ENCODE measurements around the gene GCLC.
"Not testable (repeated sequence)": the region's sequence is repeated elsewhere in the genome, so short reads cannot be mapped to it uniquely, and the experiment has no call there.

GCLC gene

DNA sequence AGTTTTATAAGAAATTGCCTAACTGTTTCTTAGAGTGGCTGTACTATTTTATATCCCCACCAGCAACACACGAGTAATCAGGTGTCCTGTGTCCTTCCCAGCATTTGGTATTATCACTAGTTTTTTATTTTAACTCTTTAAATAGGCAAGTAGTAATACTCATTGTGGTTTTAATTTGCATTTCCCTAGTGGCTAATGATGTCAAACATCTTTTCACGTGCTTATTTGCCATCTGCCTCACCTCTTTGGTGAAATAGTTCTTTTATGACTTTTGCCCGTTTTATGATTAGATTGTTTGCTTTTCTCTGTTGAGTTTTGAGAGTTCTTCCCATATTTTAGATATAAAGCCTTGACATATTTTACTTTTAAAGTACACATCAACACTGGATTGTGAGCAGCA is 57.8 kb downstream of the GCLC start:
- no peak for DNase-seq

DNA sequence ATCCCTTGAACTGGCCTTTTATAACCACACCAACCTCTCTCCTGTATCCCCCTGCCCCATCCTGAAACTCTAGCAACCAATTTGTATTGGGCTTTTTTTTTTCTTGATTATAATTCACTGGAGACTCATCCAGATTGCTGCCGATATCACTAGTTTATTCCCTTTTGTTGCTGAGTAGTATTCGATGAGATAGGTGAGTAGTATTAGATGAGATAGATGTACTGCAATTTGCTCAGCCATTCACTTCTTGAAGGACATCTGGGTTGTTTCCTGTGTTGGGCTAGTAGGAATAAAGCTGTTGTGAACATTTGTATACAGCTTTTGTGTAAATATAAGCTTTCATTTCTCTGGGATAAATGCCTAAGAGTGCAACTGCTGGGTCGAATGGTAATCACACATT is 58.2 kb downstream of the GCLC start:
- DNase-seq: no peak

DNA sequence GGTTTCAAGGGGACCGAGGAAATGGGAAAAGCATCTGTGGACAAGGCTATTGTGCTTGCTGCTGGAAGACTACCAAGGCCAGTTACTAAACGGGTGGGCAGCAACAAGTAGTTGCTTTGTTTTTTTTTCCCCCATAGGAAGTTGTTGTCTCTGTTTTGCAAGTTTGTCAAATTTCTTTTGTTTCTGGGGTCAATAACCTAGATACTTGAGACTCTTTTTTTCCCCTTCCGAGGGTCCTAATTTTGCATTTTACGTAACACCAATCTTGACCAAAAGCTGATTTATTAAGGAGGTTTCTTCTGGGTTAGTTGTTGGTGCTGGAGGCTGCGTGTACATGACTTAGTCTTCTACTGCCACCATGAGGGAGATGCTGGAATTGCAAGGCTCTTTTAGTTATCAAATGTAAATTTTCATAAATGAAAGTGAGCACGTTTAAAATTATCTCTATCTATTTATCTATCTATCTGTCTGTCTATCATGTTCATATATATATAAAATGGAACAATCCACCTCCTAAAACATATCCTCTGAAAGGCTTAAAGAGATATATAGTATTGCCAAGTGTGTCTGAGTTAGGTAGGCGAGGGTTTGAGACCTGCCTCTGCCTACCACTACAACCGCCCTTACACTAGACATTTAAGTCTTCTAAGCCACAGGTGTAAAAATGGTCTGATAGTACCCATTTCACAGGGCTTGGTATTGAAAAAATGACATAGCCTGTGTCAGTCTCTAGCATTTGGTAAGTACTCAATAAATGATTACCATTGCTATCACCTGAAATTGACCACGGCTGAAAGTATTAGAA is 60.2 kb downstream of the GCLC start:
- DNase-seq: peak; percentile 56

DNA sequence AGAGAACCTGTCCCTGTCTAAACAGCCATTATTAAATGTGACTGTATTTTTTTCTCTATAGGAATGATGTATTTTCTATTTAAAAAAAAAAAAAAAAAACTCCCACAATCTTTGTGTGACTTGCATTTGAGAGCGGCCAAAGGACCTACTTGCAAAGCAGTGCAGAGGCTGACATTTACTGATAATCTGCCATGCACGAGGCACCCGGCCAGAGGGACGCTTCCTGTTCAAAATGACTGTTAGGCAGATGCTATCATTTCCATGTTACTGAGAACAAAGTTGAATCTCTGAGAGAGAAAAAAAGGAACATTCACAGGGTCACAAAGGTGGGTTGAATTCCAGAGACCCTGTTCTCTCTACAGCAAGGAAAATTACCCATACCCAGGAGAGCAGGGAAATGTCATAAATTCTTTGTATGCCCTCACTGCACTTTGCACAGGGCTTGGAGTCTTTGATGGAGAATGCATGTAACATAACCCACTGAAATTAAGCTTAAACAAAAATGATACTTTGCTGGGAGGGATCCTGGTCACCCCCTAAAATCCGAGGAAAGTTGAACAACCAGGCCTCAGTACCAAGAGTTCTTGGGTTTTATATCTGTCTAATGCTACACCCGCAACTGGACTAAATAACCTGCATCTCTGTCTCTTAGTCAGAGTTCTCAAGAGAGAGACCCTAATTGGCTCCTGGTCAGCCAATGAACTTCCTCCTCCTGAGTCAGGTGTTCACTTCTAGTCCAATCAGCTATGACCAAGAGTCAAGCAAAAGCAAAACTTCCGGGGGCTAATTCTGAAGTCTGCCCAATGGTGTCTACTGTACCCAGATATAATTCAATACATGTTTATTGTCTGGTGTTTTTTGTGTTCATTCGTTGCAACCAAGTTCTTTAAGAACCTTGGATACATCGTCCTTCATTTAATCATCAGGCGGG is 61.2 kb downstream of the GCLC start:
- DNase-seq: no peak

DNA sequence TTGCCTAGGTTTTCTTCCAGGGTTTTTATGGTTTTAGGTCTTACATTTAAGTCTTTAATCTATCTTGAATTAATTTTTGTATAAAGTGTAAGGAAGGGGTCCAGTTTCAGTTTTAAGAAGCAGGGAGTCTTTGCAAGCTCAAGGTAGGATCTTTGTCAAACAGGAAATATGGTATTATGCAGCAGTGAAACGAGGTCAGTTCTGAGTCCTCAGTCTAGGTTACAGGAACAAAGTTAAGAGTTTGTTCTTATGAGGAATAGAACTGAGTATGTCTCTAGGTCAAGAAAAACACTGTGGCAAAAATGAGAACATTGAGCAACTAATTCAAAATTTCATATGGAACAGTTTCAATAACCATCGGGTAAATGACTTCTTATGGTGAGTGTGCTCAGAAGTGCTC is 63.6 kb downstream of the GCLC start:
- DNase-seq: no peak

DNA sequence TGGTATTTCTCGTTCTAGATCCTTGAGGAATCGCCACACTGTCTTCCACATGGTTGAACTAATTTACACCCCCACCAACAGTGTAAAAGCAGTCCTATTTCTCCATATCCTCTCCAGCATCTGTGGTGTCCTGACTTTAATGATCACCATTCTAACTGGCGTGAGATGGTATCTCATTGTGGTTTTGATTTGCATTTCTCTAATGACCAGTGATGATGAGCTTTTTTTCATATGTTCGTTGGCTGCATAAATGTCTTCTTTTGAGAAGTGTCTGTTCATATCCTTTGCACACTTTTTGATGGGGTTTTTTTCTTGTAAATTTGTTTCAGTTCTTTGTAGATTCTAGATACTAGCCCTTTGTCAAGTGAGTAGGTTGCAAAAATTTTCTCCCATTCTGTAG is 64.1 kb downstream of the GCLC start:
- not testable (repeated sequence) for DNase-seq

DNA sequence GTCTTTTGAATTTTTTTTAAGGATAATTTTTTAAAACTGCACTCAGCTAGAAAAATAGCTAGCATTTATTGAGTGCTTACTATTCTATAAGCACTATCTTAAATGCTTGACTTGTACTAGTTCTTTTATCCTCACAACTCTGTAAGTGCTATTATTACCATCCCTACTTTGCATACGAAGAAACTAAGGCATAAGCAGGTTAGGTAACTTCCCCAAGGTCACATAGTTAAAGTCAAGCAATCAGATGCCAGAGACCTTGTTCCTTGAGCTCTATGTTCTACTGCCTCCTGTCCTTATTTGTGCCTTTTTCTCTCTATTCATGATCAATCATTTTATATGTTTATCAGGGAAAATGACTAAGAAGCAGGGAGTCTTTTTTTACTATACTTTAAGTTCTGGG is 65.0 kb downstream of the GCLC start:
- DNase-seq: no peak

DNA sequence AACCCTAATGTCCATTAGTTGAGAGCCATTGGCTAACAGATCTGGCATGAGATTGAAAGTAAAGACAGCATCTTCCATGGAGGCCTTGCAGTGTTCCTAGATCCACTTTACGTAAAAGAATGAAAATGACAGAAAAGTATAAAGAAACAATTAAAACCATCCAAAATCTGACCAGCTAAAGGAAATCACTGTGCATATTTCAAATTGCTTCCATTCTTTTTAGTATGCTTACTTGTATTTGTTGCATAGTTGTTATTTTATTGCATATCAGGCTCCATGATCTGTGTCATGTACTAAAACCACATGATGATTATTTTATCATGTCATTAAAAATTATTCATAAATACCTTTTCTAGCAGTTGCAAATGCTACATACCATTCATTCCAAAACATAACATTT is 67.9 kb downstream of the GCLC start:
- peak; percentile 52 for DNase-seq

DNA sequence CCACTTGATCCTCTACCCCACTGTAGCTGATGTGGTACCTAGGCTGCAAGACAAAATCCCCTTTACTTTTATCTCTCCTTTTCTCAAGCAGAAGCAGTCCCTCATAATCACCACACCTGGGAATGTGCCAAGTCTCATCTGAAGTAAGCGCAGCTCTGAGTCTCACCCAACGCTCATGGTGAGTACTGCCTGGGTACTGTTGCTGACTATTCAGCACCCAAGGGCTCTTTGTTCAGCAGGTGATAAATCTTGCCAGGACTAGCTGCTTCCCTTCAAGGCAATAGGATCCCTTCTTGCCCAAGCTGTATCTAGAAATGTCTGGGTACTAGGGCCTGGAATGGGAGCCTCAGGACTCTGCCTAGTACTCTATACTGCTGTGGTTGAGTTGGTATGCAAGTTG is 70.9 kb downstream of the GCLC start:
- no peak for DNase-seq

DNA sequence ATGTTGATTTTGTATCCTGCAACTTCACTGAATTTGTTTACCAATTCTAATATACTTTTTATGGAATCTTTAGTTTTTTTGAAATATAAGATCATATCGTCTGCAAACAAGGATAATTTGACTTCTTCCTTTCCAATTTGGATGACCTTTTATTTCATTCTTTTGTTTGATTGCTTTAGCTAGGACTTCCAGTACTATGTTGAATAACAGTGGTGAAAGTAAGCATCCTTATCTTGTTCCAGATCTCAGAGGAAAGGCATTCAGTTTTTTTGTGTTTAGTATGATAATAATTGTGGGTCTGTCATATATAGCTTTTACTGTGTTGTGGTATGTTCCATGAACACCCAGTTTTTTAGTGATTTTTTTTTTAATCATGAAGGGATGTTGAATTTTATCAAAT is 75.7 kb downstream of the GCLC start:
- DNase-seq: no peak

DNA sequence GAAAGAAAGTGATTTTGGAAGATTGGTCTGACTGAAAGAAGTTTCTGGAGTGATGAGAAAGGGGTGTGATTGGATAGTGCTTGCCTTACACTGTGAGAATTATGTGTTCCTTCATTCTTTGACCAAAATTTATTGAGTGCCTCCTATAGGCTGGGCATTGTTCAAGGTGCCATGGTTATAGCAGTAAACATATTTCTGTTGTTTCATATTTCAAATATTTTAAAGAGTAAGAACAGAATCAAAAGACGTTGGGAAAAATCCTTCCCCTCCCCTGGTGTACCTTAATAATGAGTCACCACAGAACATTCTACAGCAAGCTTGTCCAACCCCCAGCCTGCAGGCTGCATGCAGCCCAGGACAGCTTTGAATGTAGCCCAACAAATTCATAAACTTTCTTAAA is 78.6 kb downstream of the GCLC start:
- DNase-seq: peak; percentile 20

DNA sequence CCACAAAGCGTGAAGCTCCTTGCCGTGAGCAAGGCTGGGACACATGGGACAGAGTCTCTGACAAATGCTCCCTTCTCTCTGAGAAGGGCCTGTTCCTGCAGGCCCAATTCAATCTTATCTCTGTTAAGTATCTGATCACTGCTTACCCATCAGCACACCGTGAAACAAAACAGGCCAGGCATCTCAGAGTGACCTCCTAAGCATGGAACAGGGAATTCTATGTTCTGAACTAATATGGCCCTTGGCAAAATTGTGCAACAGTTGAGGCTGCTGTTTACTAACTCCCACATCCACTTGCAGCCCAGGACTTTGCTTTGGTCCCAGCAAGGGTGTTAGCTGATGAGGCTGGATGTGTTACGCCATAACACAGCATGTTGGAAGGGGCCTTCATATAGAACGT is 79.2 kb downstream of the GCLC start:
- DNase-seq: no peak

DNA sequence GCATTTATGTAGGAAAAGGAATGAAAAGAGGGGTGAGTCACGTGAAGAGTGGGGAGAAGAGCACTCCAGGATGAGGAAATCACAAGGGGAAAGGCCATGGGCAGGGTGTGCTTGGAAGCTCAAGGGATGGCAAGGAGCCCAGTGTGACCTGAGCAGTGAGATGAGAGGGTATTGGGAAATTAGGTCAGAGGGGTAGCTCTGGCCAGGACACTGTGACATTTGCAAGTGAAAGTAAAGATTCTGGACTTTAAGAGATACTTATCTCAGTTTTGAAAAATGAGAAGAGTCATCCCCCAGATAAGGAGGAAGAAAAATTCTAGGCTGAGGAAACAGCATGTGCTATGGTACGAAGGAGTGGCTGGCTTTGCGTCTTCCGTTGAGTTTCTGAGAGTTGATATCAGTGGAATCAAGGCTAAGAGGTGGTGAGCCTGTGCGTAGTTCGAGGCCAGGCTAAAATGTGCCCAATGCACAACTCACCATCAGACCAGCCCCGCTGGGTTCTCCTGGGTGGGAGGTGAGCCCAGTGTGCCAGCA is 79.9 kb downstream of the GCLC start:
- DNase-seq: no peak

DNA sequence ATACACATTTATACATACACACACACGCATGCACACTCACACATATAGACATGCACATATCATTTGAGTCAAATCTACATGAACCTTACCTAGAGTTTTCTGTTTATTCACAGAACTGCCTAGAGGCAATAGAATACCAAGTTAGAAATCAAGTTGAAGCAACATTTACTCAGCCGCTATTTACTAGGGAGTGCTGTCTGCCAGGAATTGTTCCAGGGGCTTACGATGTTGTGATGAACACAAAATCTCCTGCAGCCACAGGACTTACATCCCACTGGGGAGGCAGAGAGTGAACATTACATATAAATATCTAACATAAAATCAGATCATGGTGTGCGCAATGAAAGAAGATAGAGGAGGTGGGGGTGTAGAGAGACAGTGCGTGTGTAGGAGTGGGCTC is 80.4 kb downstream of the GCLC start:
- DNase-seq: no peak

DNA sequence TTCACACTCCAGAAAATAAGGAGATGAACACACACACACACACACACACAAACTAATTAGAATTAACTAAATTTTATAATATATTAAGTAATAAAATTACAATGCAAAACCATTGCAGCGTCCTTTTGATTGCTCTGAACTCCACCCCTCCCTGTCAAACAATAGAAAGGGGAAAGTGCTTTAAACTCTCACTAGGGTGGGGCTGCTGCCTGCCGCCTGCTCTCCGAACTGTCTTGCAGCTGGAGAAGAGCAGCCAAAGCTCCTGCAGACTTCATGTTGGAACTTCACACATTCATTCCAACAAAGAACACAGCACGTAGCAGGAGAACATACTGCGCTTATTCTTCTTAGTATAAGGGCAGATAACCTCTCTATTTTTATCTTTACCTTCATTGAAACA is 83.2 kb downstream of the GCLC start:
- no peak for DNase-seq

DNA sequence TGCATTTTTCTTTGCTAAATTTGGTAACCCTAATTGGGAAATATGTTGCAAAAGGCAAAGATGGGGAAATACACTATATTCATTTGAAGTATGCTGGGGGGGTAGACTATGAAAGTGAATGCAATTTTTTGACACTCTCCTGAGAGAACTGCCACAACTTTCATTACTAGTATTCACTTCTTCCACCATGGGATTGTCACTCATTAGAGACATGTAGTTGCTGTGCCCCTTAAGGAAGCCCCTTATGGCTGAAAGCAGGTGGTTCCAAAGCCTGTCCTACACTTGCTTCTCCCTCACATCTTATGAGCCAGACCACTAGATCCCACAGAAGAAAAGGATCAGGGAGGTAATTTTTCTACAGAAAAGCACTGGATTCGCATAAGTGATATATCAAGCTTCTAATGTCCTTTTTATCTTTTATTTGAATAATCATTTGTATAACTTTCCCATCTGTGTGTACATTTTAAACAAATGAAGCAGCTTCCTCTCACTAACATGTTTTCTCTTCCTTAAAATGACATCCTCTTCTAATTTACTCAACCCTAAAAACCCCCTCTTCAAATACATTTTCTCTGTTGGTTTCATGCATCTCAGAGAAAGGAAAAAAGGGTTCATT is 83.8 kb downstream of the GCLC start:
- no peak for DNase-seq

DNA sequence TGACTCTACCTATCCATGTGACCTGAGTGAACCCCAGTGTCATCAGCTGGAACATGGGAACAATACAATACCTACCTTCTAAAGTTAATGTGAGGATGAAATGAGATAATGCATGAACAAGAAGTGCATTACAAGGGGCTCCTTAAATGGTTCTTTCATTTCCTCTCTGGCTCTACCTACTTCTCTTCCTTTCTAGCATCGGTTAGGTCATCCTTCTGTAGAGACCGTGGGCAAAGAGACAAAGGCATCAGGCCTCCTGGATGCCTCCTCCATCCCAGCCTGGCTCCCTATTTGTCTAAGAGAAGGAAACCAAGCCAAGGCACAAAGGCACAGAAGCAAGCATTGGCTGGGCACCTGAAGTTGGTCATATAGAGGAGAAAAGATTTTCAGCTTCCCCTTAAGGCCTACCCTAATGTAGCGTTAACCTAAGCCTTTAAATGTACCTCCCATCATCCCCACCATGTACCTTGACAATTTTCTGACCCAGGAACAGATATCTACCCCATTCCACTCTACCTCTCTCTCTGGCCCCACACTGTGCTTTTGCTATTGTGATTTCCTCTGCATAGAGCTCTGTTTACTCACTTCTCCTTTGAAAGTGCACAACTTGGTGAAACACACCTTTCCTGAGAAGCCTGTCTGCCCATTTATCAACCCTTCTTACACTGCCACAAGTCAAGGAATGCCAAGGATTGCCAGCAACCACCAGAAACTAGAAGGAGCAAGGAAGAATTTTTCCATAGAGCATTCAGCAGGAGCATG is 86.6 kb downstream of the GCLC start:
- no peak for DNase-seq

DNA sequence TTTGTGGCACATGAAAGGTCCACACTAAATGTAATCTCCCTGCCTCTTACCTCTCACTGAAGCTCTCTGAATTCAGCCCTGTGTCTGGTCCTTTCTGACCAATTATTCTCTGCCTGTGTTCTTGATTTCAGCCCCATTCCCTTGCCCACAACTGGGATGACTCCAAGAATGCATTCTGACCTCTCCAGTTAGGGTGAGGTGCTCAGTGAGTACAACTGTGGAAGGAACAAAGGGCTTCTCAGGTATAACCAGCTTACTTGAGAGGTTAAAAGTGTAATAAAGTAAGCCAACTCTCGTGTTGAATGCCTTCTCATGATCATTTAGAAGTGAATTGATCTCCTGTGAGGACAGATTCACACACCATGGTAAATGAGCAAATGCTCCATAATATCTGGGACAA is 88.1 kb downstream of the GCLC start:
- DNase-seq: no peak

DNA sequence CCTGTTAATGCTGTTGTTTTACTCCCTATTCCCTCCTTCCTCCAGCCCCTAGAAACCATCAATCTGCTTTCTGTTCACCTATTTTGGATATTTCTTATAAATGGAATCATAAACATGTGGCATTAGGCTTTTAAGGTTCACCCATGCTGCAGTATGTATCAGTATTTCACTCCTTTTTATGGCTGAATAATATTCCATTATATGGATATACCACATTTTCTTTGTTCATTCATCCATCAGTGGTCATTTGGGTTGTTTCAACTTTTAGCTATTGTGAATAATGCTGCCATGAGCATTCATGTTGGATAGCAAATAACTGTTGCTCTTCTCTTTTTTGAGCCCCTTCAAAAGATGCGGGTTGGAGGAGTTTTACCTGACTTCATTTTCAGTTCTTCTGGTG is 89.2 kb downstream of the GCLC start:
- DNase-seq: no peak

DNA sequence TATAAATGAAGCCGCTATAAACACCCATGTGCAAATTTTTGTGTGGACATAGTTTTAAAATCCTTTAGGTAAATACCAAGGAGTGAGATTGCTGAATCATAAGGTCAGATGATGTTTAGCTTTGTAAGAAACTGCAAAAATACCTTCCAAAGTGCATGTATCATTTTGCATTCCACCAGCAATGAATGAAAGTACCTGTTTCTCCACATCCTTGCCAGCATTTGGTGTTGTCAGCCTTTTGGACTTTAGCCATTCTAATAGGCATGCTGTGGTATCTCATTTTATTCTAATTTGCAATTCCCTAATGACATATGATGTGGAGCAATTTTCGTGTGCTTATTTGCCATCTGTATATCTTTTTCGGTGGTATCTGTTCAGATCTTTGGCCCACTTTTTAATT is 93.7 kb downstream of the GCLC start:
- no peak for DNase-seq

DNA sequence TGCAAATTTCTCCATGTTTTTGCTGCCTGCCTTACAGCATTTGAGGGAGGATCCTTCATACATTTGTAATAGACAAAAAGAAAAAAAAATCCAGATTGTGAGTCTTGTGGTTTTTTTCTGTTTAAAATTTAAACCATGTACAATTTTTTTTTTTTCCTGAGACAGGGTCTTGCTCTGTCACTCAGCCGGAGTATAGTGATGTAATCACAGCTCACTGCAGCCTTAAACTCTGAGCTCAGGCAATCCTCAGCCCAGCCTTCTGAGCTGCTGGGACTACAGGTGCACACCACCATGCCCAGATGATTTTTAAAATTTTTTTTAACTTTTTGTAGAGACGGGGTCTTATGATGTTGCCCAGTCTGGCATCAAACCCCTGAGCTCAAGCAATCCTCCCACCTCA is 97.0 kb downstream of the GCLC start:
- DNase-seq: no peak
